B cell (primary cell): ENCODE data around the gene CALML5.

Source experiments
- EZH2 ChIP-seq: IDR thresholded peaks from 2 replicates; pipeline ENCODE4 v1.6.1; 2012; ENCODE audit warnings: borderline replicate concordance, low read depth, mild to moderate bottlenecking, moderate library complexity, low read length; ENCODE audit not compliant: insufficient read depth, poor library complexity, severe bottlenecking
- TF ChIP-seq, protein P1 (sequence below): fragments of 200-600 bp; IDR thresholded peaks from one replicate; pipeline ENCODE4 v1.8.0; 2022; ENCODE audit warnings: antibody characterized with exemption, mild to moderate bottlenecking

DNA sequence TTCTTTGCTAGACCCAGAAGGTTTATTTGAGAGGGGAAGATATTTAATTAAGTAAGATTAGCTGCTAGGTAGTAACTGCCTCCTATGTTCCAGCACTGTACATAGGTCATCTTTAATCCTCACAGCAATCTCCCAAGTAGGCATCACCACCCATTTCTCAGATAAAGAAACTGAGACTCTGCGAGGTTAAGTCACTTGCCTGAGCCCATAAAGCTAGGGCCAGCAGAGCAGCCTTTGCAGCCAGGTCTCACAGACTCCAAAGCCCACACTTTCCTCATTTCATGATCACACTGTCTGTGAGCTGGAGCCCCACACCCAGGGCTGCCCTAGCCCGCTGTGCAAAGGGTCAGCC is 46.0 kb upstream of the CALML5 start:
- TF ChIP-seq, protein P1, sequence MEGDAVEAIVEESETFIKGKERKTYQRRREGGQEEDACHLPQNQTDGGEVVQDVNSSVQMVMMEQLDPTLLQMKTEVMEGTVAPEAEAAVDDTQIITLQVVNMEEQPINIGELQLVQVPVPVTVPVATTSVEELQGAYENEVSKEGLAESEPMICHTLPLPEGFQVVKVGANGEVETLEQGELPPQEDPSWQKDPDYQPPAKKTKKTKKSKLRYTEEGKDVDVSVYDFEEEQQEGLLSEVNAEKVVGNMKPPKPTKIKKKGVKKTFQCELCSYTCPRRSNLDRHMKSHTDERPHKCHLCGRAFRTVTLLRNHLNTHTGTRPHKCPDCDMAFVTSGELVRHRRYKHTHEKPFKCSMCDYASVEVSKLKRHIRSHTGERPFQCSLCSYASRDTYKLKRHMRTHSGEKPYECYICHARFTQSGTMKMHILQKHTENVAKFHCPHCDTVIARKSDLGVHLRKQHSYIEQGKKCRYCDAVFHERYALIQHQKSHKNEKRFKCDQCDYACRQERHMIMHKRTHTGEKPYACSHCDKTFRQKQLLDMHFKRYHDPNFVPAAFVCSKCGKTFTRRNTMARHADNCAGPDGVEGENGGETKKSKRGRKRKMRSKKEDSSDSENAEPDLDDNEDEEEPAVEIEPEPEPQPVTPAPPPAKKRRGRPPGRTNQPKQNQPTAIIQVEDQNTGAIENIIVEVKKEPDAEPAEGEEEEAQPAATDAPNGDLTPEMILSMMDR: no peak
- no peak for TF ChIP-seq EZH2
